Panc1 (cell line): ENCODE measurements around the gene B4GALT4. TPM values are rescaled to one million over a fixed set of nuclear protein-coding genes. Genes with fewer than 3 reads are reported as not detected.
A peak's percentile ranks its signal among the peaks of the same experiment; 100 is the strongest.
"Not testable (repeated sequence)": the region's sequence is repeated elsewhere in the genome, so short reads cannot be mapped to it uniquely, and the experiment has no call there.

Source experiments
- ATAC-seq: fragments of 200-7000 bp; cut with Tn5 transposase; 2 replicates; pipeline ENCODE4 v1.9.1; 2020; ENCODE audit warnings: mild to moderate bottlenecking, moderate library complexity
- BruUV-seq: library from RNA; stranded (reverse); fragments of 400-500 nt; replicated peaks from 2 replicates; lab custom pipeline; 2021; lab: Mats Ljungman, UMichigan
- CTCF ChIA-PET: fragments of 300-600 bp; sonication (Branson Sonifier 250); formaldehyde crosslinking; loops from one replicate; lab custom pipeline; 2022; ENCODE audit warnings: antibody characterized with exemption; lab: Charles Lee
- POLR2A ChIA-PET: fragments of 300-600 bp; sonication (Branson Sonifier 250); formaldehyde crosslinking; loops from one replicate; lab custom pipeline; 2022; ENCODE audit warnings: antibody characterized with exemption; lab: Charles Lee
- DNase-seq: peaks from one replicate; pipeline ENCODE4 v3.0.0-alpha.2; 2010; ENCODE audit warnings: low read depth, low spot score
- H3K27ac ChIP-seq: 2 replicates; pipeline ENCODE4 v1.5.1; 2011; ENCODE audit warnings: mild to moderate bottlenecking, low read length, inconsistent platforms
- H3K27me3 ChIP-seq: fragments of 200-500 bp; sonication (Bioruptor generic); 2 replicates; pipeline ENCODE4 v1.6.0; 2014; ENCODE audit warnings: low read length, inconsistent platforms; ENCODE audit not compliant: control insufficient read depth, insufficient read depth
- H3K36me3 ChIP-seq: fragments of 200-500 bp; sonication (Bioruptor generic); 2 replicates; pipeline ENCODE4 v1.5.1; 2014; ENCODE audit warnings: inconsistent platforms, mild to moderate bottlenecking, low read length, moderate library complexity; ENCODE audit not compliant: control insufficient read depth, insufficient read depth
- H3K4me1 ChIP-seq: 2 replicates; pipeline ENCODE4 v1.5.1; 2011; ENCODE audit warnings: inconsistent platforms, mild to moderate bottlenecking, low read length, moderate library complexity; ENCODE audit not compliant: control insufficient read depth, insufficient read depth
- H3K4me3 ChIP-seq, 2 experiments: 2 replicates each; pipeline ENCODE4 v1.5.1; 2011 to 2012; ENCODE audit warnings: low read depth in 2 of 2, low read length in 2 of 2, mild to moderate bottlenecking in 2 of 2, inconsistent platforms in 1 of 2, moderate library complexity in 1 of 2
- H3K9me3 ChIP-seq: fragments of 200-500 bp; sonication (Bioruptor generic); 2 replicates; pipeline ENCODE4 v1.5.1; 2014; ENCODE audit warnings: low read depth, mild to moderate bottlenecking, inconsistent platforms, low read length, moderate library complexity; ENCODE audit not compliant: control insufficient read depth, insufficient read depth
- POLR2AphosphoS5 ChIP-seq: IDR thresholded peaks from 2 replicates; pipeline ENCODE4 v1.6.1; 2012; ENCODE audit warnings: mild to moderate bottlenecking, low read depth, low read length, moderate library complexity
- SIN3A ChIP-seq: IDR thresholded peaks from 2 replicates; pipeline ENCODE4 v1.6.1; 2012; ENCODE audit warnings: low read depth, mild to moderate bottlenecking, low read length, moderate library complexity, borderline replicate concordance; ENCODE audit not compliant: insufficient read depth
- TCF7L2 ChIP-seq: IDR thresholded peaks from 2 replicates; pipeline ENCODE4 v1.6.1; 2011; ENCODE audit warnings: mild to moderate bottlenecking, low read depth, low read length, inconsistent platforms
- in situ Hi-C: cut with HindIII; loops from 2 replicates; pipeline ENCODE4 v1.10.0; 2016; ENCODE audit warnings: low sequenced_read_pairs, low pct_unique_long_range_greater_than_20kb
- intact Hi-C: fragments of 100-400 bp; cut with micrococcal nuclease; formaldehyde crosslinking; loops from one replicate; pipeline ENCODE4 v1.10.0; 2022; ENCODE audit not compliant: unreplicated experiment
- total RNA-seq: library from RNA; stranded (reverse); gene quantifications from one replicate; pipeline ENCODE4 v1.2.1, GENCODE V29; 2021; ENCODE audit not compliant: unreplicated experiment
- TF ChIP-seq, protein P1 (sequence below), 2 experiments: IDR thresholded peaks; 2 replicates each; pipeline ENCODE4 v1.6.1; 2011 to 2012; ENCODE audit warnings: low read depth in 2 of 2, control low read depth in 1 of 2, low read length in 1 of 2, mild to moderate bottlenecking in 1 of 2, moderate library complexity in 1 of 2; ENCODE audit not compliant: insufficient read depth in 1 of 2
- TF ChIP-seq, protein P2 (sequence below): fragments of 450-650 bp; IDR thresholded peaks from 2 replicates; pipeline ENCODE4 v1.5.1; 2017; ENCODE audit warnings: mild to moderate bottlenecking

The B4GALT4 gene
- total RNA-seq, 1 experiment from 2014 or later = 27.4 TPM

DNA sequence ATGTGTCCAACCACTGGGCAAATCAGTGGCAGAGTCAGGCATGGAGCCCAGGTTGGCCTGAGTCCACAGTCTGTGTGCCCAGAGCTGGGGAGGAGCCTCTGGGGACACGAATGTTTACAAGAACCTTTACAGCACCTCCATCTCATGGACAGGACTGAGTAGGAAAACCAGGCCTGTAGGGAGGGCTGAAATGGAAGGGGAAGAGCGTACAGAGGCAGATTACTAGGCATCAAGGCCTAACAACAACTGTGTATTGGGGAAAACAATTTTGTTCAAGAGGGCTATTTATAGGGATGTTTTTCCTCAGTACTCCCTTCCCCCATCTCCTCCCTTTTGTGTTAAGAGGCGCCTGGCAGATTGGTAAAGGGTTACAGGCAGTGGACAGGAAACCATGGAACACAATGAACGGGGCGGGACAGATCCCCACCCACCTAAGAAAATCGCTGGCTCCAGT lies 38.5 kb upstream of the B4GALT4 start:
- no peak overlapping the region for H3K4me3 ChIP-seq
- ATAC-seq (peak; percentile 62; the same call in 1 of the 2 replicates), DNase-seq (no peak)
- H3K9me3 ChIP-seq = no peaks in the 10 kb centered on the region
- no peaks in the 10 kb centered on the region for H3K36me3 ChIP-seq
- in situ Hi-C loops (no loop called here), intact Hi-C loops (loop anchor here (10.0 kb wide), 2 partner anchors 186 to 406 kb away; partner anchors contain the start of genes POGLUT1 and TMEM39A)
- no peak overlapping the region for H3K27ac ChIP-seq
- no peaks in the 10 kb centered on the region for H3K27me3 ChIP-seq
- TF ChIP-seq, protein P1, sequence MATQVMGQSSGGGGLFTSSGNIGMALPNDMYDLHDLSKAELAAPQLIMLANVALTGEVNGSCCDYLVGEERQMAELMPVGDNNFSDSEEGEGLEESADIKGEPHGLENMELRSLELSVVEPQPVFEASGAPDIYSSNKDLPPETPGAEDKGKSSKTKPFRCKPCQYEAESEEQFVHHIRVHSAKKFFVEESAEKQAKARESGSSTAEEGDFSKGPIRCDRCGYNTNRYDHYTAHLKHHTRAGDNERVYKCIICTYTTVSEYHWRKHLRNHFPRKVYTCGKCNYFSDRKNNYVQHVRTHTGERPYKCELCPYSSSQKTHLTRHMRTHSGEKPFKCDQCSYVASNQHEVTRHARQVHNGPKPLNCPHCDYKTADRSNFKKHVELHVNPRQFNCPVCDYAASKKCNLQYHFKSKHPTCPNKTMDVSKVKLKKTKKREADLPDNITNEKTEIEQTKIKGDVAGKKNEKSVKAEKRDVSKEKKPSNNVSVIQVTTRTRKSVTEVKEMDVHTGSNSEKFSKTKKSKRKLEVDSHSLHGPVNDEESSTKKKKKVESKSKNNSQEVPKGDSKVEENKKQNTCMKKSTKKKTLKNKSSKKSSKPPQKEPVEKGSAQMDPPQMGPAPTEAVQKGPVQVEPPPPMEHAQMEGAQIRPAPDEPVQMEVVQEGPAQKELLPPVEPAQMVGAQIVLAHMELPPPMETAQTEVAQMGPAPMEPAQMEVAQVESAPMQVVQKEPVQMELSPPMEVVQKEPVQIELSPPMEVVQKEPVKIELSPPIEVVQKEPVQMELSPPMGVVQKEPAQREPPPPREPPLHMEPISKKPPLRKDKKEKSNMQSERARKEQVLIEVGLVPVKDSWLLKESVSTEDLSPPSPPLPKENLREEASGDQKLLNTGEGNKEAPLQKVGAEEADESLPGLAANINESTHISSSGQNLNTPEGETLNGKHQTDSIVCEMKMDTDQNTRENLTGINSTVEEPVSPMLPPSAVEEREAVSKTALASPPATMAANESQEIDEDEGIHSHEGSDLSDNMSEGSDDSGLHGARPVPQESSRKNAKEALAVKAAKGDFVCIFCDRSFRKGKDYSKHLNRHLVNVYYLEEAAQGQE (IDR thresholded peaks at IDR 0.05; ENCODE audit: insufficient read depth in 1 of 2, low read depth in 2 of 2, low read length in 1 of 2) = no peak
- TF ChIP-seq, protein P2, sequence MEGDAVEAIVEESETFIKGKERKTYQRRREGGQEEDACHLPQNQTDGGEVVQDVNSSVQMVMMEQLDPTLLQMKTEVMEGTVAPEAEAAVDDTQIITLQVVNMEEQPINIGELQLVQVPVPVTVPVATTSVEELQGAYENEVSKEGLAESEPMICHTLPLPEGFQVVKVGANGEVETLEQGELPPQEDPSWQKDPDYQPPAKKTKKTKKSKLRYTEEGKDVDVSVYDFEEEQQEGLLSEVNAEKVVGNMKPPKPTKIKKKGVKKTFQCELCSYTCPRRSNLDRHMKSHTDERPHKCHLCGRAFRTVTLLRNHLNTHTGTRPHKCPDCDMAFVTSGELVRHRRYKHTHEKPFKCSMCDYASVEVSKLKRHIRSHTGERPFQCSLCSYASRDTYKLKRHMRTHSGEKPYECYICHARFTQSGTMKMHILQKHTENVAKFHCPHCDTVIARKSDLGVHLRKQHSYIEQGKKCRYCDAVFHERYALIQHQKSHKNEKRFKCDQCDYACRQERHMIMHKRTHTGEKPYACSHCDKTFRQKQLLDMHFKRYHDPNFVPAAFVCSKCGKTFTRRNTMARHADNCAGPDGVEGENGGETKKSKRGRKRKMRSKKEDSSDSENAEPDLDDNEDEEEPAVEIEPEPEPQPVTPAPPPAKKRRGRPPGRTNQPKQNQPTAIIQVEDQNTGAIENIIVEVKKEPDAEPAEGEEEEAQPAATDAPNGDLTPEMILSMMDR = no peak
- TF ChIP-seq SIN3A (no peak), POLR2AphosphoS5 (no peak), TCF7L2 (no peak)
- ChIA-PET CTCF (no interaction called here), POLR2A (interaction anchor here (0.5 kb wide), 1 partner anchor 39 kb away, joined by 4 read pairs; no protein-coding TSS in a partner anchor)
- BruUV-seq = no TSS peak
- no peaks in the 10 kb centered on the region for H3K4me1 ChIP-seq

DNA sequence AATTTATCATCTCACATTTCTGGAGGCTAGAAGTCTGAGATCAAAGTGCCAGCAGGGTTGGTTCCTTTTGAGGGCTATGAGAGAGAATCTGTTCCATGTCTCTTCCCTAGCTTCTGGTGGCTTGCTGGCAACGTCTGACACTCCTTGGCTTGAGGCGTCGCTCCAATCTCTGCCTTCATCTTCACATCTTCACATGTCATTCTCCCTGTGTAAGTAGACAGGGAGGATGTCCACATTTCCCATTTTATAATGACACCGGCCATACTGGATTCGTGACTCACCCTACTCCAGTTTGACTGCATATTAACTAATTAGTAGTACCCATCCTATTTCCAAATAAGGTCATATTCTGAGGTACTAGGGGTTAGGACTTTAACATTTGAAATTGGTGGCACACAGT lies 36.0 kb upstream of the B4GALT4 start:
- ChIA-PET CTCF (no interaction called here), POLR2A (no interaction called here)
- Histone ChIP-seq H3K36me3 (no peaks in the 10 kb centered on the region), H3K27ac (no peak overlapping the region), H3K4me1 (no peaks in the 10 kb centered on the region), H3K9me3 (no peaks in the 10 kb centered on the region), H3K4me3 (no peak overlapping the region), H3K27me3 (no peaks in the 10 kb centered on the region)
- intact Hi-C loops = loop anchor here (10.0 kb wide), 2 partner anchors 188 to 408 kb away; partner anchors contain the start of genes POGLUT1 and TMEM39A
- TF ChIP-seq TCF7L2 (no peak), POLR2AphosphoS5 (no peak)
- TF ChIP-seq, protein P1 (IDR thresholded peaks at IDR 0.05; ENCODE audit: insufficient read depth in 1 of 2, low read depth in 2 of 2, low read length in 1 of 2) = no peak
- in situ Hi-C loops = no loop called here
- ATAC-seq (no peak), DNase-seq (no peak)
- no TSS peak for BruUV-seq

DNA sequence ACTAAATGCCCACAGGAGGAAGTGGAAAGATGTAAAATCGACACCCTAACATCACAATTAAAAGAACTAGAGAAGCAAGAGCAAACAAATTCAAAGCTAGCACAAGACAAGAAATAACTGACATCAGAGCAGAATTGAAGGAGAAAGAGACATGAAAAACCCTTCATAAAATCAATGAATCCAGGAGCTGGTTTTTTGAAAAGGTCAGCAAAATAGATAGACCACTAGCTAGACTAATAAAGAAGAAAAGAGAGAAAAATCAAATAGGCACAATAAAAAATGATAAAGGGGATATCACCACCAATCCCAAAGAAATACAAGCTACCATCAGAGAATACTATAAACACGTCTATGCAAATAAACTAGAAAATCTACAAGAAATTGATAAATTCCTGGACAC lies 29.5 kb upstream of the B4GALT4 start:
- CTCF ChIA-PET = interaction anchor here (0.7 kb wide), 1 partner anchor 201 kb away, joined by 5 read pairs; no protein-coding TSS in a partner anchor
- in situ Hi-C loops, H3K9me3 ChIP-seq, POLR2A ChIA-PET, ATAC-seq, H3K4me3 ChIP-seq, H3K27me3 ChIP-seq, DNase-seq, BruUV-seq, H3K36me3 ChIP-seq, H3K4me1 ChIP-seq, H3K27ac ChIP-seq: not testable (repeated sequence)
- intact Hi-C loops = loop anchor here (10.0 kb wide), 2 partner anchors 195 to 415 kb away; partner anchors contain the start of genes POGLUT1 and TMEM39A
